Hypothalamus (tissue), 51 donors: Measurements from ENCODE around the gene KCNH2.
"Not testable (repeated sequence)": the region's sequence is repeated elsewhere in the genome, so short reads cannot be mapped to it uniquely, and the experiment has no call there.

ENCODE experiments used
- DNase-seq, 51 donors: peaks; one replicate each; lab custom pipeline; 2025; lab: John Stamatoyannopoulos, UW

Gene KCNH2

DNA sequence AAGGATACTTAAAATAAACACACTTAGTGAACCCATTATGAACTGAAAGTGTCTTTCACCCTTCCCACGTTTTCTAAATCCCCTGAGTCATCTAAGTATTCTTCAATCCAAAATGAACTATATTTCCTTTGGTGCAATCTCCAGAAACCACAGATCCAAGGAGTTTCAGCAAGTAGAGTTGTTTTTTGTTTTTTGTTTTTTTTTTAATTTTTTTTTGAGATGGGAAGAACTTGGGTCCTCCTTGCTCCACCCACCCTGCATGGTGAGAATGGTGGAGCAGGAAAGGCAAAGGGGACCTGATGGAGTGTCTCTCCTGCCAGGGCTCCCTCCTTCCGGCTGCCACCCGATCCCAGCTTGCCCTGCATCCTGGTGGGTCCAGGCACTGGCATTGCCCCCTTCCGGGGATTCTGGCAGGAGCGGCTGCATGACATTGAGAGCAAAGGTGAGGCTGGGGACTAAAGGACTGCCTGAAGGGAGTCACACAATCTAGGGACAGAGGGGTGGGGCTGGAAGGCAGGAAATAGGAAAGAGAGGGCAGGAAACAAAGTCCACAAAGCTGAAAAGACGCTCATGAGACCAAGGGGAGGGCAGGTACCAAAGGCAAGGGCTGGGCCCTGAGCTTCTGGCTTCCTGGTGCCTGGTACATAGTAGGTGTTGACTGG lies 34.0 kb upstream of the KCNH2 start:
- peak in 1 of 51 donors; percentile 3 for DNase-seq

GRCh38 chr7:151011616-151012015 lies 33.5 kb upstream of the KCNH2 start:
- DNase-seq, result not testable (repeated sequence)

- no peak for DNase-seq
Observed at GRCh38 chr7:151011097-151011409, 32.9 kb upstream of the KCNH2 start.

DNA sequence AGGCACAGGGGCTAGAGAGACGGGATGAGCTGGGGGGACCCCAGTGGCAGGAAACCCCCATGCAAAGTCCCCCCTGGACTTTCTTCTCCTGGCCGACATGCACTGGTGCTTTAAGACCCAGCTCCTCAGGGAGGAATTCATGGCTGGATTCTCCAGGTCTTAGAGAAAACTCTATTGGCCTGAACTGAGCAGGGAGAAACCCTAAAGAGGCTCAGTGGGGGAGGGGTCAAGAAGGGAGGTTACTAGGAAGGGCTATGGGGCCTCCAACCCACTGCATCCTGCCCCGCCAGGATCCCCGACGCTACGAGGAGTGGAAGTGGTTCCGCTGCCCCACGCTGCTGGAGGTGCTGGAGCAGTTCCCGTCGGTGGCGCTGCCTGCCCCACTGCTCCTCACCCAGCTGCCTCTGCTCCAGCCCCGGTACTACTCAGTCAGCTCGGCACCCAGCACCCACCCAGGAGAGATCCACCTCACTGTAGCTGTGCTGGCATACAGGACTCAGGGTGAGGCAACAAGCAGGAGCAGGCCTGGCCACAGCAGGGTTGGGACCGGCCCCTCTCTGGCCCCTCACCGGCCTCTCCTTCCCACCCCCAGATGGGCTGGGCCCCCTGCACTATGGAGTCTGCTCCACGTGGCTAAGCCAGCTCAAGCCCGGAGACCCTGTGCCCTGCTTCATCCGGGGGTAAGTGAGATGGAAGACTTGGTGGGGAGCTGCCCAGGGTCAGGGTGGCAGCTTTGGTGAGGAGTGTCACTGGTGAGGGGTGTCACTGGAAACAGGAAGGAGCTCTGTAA lies 32.4 kb upstream of the KCNH2 start:
- DNase-seq, result peak in 1 of 51 donors; percentile 5

DNA sequence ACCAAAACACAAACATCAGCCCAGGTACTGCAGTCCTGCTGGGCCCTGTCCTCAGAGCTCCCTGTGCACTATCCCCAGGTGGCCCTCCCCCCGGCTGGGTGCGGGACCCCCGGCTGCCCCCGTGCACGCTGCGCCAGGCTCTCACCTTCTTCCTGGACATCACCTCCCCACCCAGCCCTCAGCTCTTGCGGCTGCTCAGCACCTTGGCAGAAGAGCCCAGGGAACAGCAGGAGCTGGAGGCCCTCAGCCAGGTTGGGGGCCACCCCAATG lies 31.9 kb upstream of the KCNH2 start:
- DNase-seq, result no peak

DNA sequence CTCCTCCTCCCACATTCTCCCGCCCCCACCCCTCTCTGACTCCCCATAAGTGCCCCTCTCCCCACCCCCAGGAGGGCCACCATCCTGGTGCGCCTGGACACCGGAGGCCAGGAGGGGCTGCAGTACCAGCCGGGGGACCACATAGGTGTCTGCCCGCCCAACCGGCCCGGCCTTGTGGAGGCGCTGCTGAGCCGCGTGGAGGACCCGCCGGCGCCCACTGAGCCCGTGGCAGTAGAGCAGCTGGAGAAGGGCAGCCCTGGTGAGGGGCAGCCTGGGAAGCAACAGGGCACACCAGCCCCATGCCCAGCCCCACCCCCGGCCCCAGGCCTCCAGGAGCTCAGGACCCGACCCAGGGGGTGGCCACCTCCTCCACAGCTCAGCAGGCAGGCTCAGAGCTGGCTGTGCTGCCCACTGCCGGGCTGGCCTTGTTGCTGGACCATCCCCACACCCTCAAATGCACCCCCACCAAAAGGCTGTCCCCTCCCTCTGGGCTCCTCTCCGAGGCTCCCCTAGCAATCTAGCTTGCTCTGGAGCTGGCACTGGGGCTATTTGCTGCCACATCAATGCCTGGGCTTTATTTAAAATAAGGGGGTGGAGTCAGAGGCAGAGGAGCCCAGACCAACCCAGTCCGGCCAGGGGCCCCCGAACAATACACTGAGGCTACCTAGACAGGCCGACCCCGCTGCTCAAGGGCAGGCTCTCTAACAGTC lies 31.4 kb upstream of the KCNH2 start:
- no peak for DNase-seq

GRCh38 chr7:151008511-151009323 lies 30.6 kb upstream of the KCNH2 start:
- peak in 22 of 51 donors; percentile 3 to 62 (median 25) for DNase-seq

- no peak for DNase-seq
Observed at GRCh38 chr7:151008143-151008510, 30.0 kb upstream of the KCNH2 start.

DNA sequence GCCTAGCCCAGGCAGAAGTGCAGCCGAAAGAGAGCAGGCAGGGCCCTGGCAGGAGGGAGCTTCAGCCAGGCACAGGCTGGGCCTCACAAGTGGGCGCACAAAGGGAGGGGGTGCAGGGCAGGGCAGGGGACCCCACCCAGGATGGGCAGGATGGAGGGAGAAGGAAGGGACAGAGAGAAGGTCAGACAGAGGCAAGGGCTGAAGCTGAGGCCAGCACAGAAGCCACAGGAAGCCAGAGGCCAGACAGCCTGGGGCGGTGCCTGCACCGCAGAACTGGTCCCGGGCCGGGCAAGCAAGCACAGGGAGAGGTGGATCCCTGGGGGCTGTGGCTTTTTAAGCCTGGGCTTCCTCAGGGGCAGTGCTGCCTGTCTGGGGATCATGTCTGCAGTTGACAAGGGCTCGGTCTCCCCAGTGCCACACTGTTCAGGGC lies 29.4 kb upstream of the KCNH2 start:
- no peak for DNase-seq

GRCh38 chr7:151006590-151007300 lies 28.6 kb upstream of the KCNH2 start:
- DNase-seq, result no peak

DNA sequence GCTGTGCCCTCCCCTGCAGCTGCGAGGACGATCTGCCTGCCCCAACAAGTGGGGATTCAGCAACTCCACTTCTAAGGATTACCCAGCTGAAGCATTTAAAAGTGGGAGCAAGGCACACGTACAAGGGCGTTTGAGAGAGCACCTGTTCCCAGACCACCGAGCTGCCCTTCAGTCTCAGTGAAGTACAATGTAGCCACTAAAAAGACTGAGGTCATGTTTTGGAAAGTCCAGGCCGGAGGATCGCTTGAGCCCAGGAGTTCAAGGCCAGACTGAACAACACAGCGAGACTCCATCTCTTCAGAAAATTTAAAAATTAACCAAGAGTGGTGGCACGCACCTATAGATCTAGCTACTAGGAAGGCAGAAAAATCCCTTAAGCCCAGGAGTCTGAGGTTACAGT lies 27.4 kb upstream of the KCNH2 start:
- no peak for DNase-seq

GRCh38 chr7:151003572-151003971 lies 25.5 kb upstream of the KCNH2 start:
- no peak for DNase-seq

DNA sequence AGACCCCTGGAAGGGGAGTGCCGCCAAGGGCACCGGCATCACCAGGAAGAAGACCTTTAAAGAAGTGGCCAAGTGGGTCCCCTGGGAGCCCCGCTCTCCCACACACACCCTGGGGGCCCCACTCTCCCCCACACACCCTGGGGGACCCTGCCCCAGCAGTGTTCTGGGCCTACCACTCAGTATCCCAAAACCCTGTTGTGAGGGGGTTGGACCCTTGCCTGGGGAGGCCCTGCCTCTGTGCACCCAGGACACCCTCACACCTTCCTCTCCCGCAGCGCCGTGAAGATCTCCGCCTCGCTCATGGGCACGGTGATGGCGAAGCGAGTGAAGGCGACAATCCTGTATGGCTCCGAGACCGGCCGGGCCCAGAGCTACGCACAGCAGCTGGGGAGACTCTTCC lies 23.4 kb upstream of the KCNH2 start:
- DNase-seq, result no peak

DNA sequence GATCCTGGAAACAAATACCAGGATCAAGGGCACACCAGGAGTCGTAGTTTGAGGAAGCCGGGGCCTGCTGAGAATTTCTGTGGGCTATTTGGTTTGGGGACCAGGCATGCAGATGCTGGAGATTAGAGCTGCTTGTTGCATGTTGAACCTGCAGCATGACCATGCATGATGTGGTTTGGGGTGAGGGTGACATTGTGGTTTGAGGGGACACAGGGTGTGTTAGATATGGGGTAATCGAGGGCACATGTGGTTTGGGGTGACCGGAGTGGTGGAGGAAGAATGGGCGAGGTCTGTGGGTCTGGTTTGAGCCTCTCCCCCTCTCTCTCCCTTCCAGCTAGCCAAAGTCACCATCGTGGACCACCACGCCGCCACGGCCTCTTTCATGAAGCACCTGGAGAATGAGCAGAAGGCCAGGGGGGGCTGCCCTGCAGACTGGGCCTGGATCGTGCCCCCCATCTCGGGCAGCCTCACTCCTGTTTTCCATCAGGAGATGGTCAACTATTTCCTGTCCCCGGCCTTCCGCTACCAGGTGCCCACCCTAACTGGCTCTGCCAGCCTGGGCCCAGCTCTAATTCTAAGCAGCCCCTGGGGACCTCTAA lies 22.9 kb upstream of the KCNH2 start:
- DNase-seq, result no peak

DNA sequence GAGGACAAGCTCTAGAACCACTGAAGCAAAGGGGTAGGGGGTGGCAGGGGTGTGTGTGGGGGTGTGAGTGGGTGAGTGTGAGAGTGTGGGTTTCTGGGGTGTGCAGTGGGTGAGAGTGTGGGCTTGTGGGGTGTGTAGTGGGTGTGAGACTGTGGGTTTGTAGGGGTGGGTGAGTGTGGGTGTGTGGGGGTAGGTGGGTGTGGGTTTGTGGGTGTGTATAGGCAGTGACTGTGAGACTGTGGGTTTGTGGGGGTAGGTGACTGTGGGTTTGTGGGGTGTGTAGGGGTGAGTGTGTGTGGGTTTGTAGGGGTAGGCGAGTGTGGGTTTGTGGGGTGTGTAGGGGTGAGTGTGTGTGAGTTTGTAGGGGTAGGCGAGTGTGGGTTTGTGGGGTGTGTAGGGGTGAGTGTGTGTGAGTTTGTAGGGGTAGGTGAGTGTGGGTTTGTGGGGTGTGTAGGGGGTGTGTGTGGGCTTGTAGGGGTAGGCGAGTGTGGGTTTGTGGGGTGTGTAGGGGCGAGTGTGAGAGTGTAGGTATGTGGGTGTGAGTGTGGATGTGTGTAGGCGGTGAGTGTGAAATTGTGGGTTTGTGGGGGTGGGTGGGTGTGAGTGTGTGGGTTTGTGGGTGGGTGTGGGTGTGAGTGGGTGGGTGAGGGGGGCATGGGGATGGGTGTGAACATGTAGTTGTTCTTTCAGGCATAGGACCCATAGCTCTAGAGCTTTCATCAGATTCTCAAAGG lies 21.5 kb upstream of the KCNH2 start:
- DNase-seq, result no peak

DNA sequence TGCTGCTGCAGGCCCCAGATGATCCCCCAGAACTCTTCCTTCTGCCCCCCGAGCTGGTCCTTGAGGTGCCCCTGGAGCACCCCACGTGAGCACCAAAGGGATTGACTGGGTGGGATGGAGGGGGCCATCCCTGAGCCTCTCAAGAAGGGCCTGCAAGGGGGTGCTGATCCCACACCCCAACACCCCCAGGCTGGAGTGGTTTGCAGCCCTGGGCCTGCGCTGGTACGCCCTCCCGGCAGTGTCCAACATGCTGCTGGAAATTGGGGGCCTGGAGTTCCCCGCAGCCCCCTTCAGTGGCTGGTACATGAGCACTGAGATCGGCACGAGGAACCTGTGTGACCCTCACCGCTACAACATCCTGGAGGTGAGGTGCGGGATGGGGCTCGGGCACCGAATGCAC lies 20.9 kb upstream of the KCNH2 start:
- DNase-seq, result no peak

DNA sequence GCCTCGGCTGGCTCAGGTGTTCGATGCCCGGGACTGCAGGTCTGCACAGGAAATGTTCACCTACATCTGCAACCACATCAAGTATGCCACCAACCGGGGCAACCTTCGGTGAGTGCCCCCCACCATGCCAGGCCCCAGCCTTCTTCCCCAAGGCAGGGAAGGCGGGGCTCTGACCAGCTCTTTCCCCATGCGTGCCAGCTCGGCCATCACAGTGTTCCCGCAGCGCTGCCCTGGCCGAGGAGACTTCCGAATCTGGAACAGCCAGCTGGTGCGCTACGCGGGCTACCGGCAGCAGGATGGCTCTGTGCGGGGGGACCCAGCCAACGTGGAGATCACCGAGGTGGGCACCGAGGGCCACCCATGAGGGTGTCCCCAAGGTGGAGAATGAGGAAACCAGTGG lies 20.2 kb upstream of the KCNH2 start:
- DNase-seq, result no peak

GRCh38 chr7:150997817-150998216 lies 19.7 kb upstream of the KCNH2 start:
- no peak for DNase-seq

DNA sequence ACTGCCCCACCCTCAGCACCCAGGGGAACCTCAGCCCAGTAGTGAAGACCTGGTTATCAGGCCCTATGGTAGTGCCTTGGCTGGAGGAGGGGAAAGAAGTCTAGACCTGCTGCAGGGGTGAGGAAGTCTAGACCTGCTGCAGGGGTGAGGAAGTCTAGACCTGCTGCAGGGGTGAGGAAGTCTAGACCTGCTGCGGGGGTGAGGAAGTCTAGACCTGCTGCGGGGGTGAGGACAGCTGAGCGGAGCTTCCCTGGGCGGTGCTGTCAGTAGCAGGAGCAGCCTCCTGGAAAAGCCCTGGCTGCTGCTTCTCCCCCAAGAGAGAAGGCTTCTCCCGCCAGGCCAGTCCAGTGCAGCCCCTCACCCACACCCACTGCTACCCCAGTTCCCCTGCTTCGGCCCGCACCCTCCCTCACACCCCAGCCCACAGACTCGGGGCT lies 19.0 kb upstream of the KCNH2 start:
- DNase-seq, result no peak
